GM18907 (cell line): ENCODE data around the gene NR2F1.
"Not testable (repeated sequence)": the region's sequence is repeated elsewhere in the genome, so short reads cannot be mapped to it uniquely, and the experiment has no call there.

Experiments used
- ATAC-seq: cut with Tn5 transposase; IDR thresholded peaks from one replicate; pipeline ENCODE4 v1.9.1; 2021; ENCODE audit warnings: mild to moderate bottlenecking, moderate library complexity; ENCODE audit not compliant: unreplicated experiment

The NR2F1 gene

DNA sequence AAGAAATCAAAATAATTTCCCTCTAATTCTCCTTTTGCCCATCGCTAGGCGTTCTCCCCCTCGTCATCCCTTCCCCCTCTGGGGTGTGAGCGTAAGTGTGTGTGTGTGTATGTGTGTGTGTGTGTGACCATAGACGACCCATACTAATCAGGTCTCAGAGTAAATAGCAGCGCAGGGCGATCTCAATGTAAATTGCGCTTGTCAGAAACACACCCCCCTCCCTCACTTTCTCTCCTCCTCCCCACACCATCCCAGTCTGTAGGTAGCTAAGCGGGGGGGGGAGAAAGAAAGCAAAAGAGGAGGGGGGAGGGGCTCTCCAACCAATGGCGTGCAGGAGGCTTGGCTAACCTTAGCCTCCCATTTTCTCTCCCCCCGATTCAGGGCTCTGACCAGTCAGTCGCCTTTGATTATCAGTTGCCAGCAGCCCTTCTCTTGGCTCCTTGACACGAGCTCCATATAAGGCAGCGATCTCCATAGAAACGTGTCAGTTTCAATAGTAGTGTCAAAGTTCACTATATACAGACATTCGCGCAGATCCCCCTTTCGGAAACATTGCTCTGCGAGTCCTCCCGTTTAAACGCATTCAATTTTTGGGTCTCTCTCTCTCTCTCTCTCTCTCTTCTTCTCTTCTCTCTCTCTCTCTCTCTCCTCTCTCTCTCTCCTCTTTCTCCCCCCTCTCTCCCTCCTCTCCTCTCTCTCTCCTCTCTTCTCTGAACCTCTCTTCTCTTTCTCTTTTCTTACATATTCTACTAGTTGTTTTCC is at the start of gene NR2F1:
NR2F1 (plus strand) TSS at position 546 of the 762 bp plus-strand sequence. CDS start 1,802 bp downstream, outside the sequence.
- ATAC-seq, result peak; percentile 21

DNA sequence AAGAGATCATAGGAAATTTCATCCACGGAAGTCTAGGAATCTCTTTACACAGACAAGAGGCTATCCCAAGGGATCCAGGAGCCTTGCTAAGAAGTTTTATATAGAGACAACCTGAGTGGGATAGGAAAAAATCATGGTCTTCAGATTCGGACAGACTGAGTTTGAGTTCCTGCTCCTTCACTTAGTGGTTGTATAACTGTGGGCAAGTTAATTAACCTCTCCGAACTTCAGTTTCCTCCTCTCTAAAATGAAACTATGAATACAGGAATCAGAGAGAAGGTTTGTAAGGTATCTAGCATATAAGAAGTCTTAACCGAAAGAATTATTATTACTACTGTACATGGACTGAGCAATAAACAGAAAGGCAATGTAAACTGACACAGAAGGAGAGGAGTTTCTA is 37.1 kb upstream of the NR2F1 start:
- ATAC-seq, result no peak

DNA sequence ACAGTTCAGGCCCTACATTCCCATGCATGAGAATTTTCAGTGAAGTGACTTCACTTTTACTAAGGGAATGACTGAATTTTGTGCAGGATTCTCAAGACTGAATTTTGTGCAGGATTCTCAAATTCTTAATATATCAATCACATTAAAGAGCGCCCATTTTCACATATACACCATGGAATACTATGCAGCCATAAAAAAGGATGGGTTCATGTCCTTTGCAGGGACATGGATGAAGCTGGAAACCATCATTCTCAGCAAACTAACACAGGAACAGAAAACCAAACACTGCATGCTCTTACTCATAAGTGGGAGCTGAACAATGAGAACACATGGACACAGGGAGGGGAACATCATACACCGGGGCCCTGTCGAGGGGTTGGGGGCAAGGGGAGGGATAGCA is 33.4 kb upstream of the NR2F1 start:
- ATAC-seq, result not testable (repeated sequence)

- no peak for ATAC-seq
Measured at GRCh38 chr5:93557021-93557604, 25.9 kb upstream of the NR2F1 start.

- no peak for ATAC-seq
Measured at GRCh38 chr5:93566091-93566490, 16.9 kb upstream of the NR2F1 start.

DNA sequence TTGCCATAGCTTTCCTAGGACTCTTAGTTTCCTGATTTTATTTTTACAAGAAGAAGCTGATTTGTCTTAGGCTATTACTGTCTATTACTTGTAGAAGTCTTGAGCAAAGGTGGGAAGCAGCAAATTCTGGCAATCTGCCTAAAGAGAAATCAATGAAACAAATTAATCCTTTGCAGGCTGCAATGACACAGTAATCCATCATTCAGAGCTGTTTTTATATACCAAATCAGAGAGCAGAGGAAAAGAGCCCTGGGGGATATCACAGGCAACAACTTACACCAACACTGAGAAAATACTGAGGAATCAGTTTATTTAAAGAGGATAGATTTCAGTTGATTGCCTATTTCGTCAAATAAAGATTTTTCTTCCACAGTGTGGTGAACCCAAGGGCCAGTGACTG is 15.6 kb upstream of the NR2F1 start:
- ATAC-seq, result no peak

- no peak for ATAC-seq
Measured at GRCh38 chr5:93569300-93570160, 13.5 kb upstream of the NR2F1 start.

DNA sequence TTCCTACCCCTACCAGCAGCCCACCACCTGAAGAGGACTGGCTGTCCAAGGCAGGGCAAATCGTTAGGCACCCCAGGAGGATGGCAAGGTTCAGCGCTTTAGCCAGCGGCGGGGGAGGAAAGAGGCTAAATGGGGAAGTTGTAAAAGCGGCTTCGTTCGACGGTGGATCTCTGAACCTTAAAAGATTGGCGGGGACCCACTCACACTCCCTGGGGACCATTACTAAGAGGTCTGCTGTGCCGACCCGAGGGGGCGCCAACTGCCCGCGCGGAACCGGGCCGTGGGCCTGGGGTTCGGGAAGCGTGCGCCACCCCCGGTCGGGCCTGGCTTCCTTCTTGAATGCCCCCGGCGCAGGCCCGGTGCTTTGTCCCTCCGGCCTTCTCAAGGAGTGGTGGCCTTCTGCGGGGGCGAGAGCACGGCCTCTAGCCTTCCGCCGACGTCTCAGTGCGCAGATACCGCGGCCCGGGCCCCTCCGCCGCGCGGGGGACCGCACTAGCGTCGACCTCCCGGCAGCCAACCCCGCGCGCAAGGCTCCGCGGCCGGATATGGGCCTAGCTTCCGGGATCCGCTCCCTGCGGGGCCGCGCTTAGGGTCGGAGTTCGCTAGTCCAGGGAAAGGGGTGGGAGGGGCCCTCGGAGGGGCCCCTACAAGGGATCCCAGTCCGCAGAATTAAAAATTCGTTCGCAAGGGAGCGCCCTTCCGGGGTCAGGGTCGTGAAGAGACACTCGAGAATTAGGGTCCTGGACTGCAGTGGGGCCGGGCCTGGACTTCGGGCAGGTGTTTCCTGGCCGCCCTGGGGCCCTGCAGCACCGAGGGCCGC is 12.5 kb upstream of the NR2F1 start:
- ATAC-seq, result peak; percentile 62

DNA sequence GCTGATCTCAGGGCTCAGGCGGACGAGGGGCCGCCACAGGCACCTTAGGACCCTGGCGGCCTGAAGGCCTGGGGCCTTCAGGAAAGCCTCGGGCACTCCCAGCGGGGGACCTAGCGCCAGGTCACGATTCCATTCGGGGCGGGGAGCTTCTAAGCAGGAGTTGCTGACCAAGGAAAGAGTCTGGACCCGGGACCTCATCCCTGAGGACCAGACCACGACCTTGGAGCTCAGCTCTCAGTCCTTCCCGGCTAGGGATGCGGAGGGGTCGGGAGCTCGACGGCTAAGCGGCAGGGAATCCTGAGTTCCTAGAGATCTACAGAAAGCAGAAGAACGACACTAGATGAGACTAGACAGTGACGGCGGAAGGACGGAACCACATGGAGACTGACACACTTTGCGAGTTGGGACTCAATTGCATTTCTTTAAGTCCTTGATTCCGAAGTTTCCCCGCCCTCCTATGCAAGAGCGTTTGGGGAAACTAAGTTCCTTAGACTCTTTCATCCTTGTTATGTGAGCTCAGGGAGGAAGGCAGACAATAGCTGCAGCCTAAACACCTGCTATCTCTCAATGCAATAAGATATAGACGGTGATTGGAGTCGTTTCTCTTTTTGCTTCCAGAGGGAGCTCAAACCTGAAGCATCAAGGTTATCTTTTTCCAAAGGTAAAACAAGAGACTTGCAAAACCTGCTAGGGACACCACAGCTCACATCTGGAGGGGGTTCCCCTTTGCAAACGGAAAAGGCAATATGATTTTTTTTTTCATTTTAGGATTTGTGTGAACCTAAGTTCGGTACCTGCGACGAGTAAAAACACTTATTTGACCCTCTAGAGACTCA is 11.7 kb upstream of the NR2F1 start:
- no peak for ATAC-seq

GRCh38 chr5:93572101-93572607 is 10.9 kb upstream of the NR2F1 start:
- no peak for ATAC-seq

DNA sequence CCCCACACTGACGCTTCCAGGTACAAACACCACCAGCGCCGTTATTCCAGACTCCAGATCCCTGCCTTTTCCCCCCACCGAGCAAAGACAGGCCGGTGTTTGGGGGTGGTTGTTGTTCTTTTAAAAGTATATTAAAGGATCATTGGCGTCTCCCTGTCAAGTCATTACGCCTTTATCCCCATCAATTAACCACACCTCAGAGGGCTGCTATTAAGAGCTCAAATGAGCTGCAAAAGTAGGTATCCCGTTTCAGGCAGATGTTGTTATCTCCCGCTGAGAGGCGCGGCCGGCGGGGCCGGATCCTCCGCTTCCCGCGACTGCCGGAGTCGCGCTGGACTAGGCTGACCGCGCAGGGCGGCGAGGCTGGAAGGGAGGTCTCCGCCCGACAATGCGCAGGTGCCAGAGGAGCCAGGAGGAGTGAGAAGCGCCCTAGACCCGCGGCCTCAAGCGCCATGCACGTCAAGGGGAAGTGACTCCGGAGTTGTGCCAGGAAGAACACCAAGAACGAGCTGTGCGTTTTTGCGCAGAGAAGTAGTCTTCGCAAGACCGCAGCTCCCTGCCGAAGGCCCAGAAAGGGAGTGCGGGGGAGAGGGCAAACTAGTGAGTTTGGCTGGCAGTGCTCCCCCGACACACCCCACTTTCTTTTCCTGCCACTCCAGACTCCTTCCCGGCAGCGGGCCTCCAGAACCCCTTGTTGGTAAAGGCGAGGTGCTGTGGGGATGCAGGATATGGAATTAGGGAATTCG is 10.2 kb upstream of the NR2F1 start:
- no peak for ATAC-seq

GRCh38 chr5:93573354-93574351 is 9.4 kb upstream of the NR2F1 start:
- no peak for ATAC-seq

DNA sequence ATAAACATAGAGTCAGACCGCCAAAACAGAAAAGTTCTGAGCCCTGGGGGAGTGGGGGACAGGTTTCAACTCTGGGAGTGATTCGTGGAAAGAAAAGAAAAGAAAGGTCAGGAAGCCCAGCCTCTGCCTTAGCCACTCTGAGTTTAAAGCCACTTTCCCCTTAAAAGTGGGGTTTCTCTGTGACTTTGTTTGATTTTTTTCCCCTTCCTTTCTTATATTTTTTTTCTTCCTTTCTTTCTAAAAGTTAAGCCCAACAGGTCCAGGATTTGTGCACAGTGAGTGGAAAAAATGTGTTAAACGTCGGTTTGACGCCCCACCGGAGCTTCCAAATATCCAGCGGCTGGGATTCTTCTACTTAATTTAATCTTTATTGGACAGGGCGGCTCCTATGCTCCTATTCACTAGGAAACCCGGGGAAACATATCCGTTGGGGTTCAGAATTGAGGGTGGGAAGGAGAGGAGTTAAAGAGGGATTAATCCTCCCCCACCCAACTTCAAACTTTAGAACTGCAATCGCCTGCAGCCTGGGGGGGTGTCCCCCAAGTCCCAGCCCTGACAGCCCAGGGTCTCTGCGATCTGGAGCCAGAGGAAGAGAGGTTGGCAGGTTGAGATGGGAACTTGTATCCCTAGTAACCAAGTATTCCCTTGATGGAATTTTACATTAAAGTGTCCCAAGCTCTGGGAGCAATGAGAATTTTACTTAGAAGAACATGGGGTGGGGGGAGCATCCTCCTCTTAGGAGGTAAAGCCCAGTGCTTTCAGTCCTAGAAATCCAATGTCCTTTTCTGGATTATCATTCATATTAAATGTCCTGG is 8.3 kb upstream of the NR2F1 start:
- no peak for ATAC-seq

DNA sequence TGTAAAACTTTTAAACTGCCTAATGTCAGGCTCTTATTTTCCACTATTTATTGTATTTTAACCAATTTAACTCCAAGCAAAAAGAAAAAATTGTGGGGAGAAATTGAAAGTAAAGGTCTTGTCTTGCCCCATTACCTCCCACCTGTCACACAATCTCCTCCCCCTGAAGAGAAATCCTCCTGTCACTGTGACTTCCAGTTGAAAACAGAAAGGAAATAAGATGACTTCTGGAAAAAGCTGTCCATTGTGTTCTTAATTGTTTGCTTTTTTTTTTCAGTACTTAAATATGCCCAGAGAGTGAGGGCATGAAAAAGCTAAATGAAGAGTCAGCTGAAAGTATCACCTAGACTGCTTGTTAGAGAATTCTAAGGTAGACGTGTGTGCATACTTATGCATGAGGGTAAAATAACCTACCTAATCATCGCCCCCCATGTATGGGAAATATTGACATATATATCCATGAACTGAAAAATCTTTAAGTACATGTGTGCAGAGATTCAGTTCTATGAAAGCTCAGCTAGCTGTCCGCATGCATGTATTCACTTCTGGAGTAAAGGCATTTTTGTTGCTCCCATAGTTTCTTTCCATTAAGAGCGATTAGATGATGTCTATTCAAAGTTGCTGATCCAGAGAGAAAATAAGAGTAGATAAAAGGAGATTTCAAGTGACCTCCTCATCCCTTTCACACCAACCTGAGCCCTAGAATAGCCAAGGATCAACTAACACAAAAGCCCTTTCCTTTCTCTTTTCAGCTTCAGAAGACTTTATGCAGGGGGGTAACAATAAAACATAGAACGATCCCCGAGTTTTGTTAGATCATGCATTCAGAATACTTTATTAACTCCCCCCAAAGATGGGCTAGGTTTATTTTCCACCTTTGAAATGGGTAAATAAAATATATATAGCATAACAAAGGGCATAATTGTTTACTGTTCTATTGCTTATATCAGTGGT is 7.3 kb upstream of the NR2F1 start:
- no peak for ATAC-seq

DNA sequence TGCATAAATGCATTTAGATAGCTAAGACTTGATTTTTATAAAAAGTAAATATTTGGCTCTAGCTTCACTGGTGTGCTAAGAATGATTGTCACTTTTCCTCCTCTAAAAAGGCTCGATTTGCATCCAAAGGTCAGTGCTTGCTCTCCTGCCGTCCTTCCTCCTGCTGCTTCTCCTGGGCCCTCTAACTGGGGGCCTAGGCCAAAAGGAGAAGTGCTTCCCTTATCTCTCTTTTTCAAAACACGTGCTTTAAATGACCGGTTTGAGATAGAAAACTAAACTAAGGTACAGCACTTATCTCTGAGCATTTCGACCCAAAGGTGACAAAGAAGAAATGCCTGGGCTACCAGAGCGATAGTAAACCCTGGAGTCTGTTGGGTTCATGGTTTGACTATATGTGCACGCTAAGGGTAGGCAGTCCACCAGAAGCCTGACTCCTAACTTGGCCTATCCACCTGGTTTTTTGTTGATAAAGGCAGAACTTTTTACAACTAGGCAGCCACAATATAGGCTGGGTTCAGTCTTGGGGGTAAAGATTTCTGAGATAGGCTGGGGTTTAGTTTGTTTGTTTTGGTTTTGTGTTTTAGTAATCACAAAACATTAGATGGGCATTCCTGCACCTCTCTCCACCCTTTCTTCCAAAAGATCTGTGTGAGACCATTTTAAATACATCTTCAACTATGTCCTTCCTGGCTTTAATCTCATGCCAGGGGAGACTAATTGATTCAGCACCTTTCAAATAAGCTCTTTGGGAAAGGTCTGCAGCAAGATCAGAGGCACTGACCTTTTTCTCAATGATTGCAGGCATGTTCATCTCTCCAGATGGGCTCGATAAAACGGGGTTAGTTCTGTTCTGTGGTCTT is 5.8 kb upstream of the NR2F1 start:
- ATAC-seq, result no peak
